H1 (cell line): ENCODE results near the gene CEBPA. TPM values are rescaled to one million over a fixed set of nuclear protein-coding genes. Genes with fewer than 3 reads are reported as not detected.

ENCODE experiments used
- ATF2 ChIP-seq: IDR thresholded peaks from 2 replicates; pipeline ENCODE4 v1.6.1; 2012; ENCODE audit warnings: low read length, inconsistent platforms
- BACH1 ChIP-seq: IDR thresholded peaks from 2 replicates; pipeline ENCODE4 v1.6.1; 2012; ENCODE audit warnings: low read length, improper control_type of control experiment
- CHD2 ChIP-seq: IDR thresholded peaks from 2 replicates; pipeline ENCODE4 v1.6.1; 2012; ENCODE audit warnings: low read length, improper control_type of control experiment
- CTCF ChIP-seq, 3 experiments: IDR thresholded peaks; 1 replicate in 2 of 3; 2 replicates in 1 of 3; pipeline versions ENCODE4 v1.5.1 to v1.6.1; 2011; ENCODE audit warnings: low read length in 3 of 3, mild to moderate bottlenecking in 3 of 3, inconsistent platforms in 2 of 3, low read depth in 1 of 3, moderate library complexity in 1 of 3; ENCODE audit not compliant: insufficient read depth in 1 of 3; ENCODE audit errors: control extremely low read depth in 1 of 3
- NANOG ChIP-seq: IDR thresholded peaks from 2 replicates; pipeline ENCODE4 v1.6.1; 2011; ENCODE audit warnings: low read length, low read depth, mild to moderate bottlenecking, inconsistent platforms; ENCODE audit not compliant: insufficient read depth, poor library complexity, severe bottlenecking
- RAD21 ChIP-seq, 2 experiments: IDR thresholded peaks in 1 of 2; conservative IDR thresholded peaks in 1 of 2; 2 replicates each; pipeline ENCODE4 v1.6.1; 2011; ENCODE audit warnings: low read depth in 2 of 2, low read length in 2 of 2, improper control_type of control experiment in 1 of 2, inconsistent platforms in 1 of 2, mild to moderate bottlenecking in 1 of 2, moderate library complexity in 1 of 2
- TEAD4 ChIP-seq: IDR thresholded peaks from 2 replicates; pipeline ENCODE4 v1.6.1; 2012; ENCODE audit warnings: low read depth, low read length, inconsistent platforms, mixed read lengths
- USF2 ChIP-seq: IDR thresholded peaks from 2 replicates; pipeline ENCODE4 v1.6.1; 2011; ENCODE audit warnings: low read length, improper control_type of control experiment
- YY1 ChIP-seq: IDR thresholded peaks from 2 replicates; pipeline ENCODE4 v1.6.1; 2011; ENCODE audit warnings: low read depth, mild to moderate bottlenecking, low read length
- polyA plus RNA-seq, 7 experiments: library from polyadenylated mRNA; depleted of rRNA in 3 of 7; stranded (reverse) in 5 of 7; unstranded in 2 of 7; fragments of >200 nt in 5 of 7; fragments of 200-250 nt in 2 of 7; gene quantifications; 1 replicate in 5 of 7; 2 replicates in 1 of 7; 4 replicates in 1 of 7; pipeline versions ENCODE4 v1.2.1 to v1.2.3, GENCODE V29; 2011 to 2013; ENCODE audit warnings: missing spikeins in 2 of 7, mixed read lengths in 2 of 7
- total RNA-seq: library from RNA; stranded (reverse); fragmentation: NEBNext Ultra II Directional; extraction: Animal tissue kit (Norgen Biotek cat#: 25700); gene quantifications from 2 replicates; pipeline ENCODE4 v1.2.1, GENCODE V29; 2021

CEBPA gene
- total and polyA plus RNA-seq, 2 of the 8 experiments (the other 6 are each of a cell fraction or from before 2014, with no cell fraction given), result 2.0 to 2.7 TPM

GRCh38 chr19:33279430-33280350 is 22.6 kb downstream of the CEBPA start (continued):
- no peak for TF ChIP-seq ATF2
- TF ChIP-seq NANOG, result no peak
- TF ChIP-seq BACH1, result no peak
- no peak for TF ChIP-seq RAD21 (IDR thresholded peaks at IDR 0.05 in 1 of 2, conservative IDR thresholded peaks at IDR 0.05 in 1 of 2; ENCODE audit: low read depth in 2 of 2, low read length in 2 of 2)
- no peak for TF ChIP-seq TEAD4
- TF ChIP-seq CTCF (IDR thresholded peaks at IDR 0.05; ENCODE audit: control extremely low read depth in 1 of 3, insufficient read depth in 1 of 3, low read depth in 1 of 3, low read length in 3 of 3), result no peak
- no peak for TF ChIP-seq USF2
- TF ChIP-seq CHD2, result no peak
- TF ChIP-seq YY1, result no peak
